ENCODE data around the gene CLDND1. TPM values are rescaled to one million over a fixed set of nuclear protein-coding genes. Genes with fewer than 3 reads are reported as not detected.

The CLDND1 gene
- total RNA-seq, 1 donor from 2014 or later = 171 TPM

DNA sequence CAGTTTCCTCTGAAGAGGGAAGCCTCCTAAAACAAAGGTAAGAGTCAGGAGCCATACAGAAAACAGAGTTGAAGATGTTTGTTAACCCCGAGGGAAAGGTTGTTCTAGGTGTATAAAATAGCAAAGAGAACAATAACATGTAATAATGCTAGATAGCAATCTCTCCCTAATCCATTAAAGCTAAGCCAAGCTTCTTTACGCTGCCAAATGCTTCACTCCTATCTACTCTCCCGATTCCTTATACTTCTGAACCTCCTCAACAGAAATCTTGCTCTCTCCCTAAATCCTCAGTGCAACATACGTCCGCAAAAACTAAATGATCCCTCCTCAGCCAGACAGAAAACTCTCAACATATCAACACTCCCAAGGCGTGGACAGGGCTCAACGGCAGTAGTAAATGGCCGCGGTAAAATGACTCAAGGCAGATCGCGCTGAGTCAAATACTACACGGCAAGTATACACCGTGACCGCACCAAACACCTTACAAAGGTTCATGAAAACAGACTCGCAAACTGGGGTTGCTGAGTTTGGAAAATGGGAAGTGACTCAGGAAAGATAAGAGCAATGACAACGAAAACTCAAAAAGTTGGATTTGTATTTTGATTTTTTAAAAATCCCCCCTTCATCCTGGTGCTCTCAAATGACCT lies 682 bp downstream of the CLDND1 start:
- Histone ChIP-seq H3K27me3 (no peaks in the 10 kb centered on the region), H3K36me3 (peaks cover 5 to 12% of the 10 kb centered on the region in 2 donors), H3K4me1 (peaks cover 0 to 2% of the 10 kb centered on the region in 2 donors), H3K9me3 (no peaks in the 10 kb centered on the region), H3K4me3 (peak overlapping the region; percentile 75 to 93), H3K27ac (peak overlapping the region; percentile 92 to 95)
- peak in 1 of 2 donors; percentile 80 for DNase-seq (ENCODE audit: low spot score in 2 of 2)
- intact Hi-C loops (cut with DNase I) = loop anchor here (2.0 to 10.0 kb wide), 3 partner anchors 379 to 757 kb away; partner anchors contain the start of genes ARL6, CRYBG3 and DCBLD2
- TF ChIP-seq, protein P1, sequence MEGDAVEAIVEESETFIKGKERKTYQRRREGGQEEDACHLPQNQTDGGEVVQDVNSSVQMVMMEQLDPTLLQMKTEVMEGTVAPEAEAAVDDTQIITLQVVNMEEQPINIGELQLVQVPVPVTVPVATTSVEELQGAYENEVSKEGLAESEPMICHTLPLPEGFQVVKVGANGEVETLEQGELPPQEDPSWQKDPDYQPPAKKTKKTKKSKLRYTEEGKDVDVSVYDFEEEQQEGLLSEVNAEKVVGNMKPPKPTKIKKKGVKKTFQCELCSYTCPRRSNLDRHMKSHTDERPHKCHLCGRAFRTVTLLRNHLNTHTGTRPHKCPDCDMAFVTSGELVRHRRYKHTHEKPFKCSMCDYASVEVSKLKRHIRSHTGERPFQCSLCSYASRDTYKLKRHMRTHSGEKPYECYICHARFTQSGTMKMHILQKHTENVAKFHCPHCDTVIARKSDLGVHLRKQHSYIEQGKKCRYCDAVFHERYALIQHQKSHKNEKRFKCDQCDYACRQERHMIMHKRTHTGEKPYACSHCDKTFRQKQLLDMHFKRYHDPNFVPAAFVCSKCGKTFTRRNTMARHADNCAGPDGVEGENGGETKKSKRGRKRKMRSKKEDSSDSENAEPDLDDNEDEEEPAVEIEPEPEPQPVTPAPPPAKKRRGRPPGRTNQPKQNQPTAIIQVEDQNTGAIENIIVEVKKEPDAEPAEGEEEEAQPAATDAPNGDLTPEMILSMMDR (IDR thresholded peaks at IDR 0.05) = no peak

DNA sequence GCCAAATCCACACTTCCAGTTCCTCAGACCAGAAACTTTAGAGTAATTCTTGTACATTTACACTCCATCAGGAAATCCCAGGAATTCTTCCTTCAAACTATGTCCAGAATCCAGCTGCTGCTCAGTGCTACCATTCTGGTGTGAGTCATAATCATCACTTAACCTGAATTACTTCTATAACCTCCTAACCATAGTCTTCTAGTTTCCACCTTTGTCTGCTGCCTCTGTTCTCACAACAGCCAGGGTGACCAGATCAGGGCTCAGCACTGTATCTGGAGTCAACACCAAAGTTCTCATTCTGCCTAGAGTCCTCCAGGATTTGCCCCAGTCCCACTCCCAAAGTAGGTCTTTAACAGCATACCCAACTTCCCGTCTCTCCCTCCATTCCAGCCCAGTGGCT lies 3.4 kb downstream of the CLDND1 start:
- Histone ChIP-seq H3K27me3 (no peaks in the 10 kb centered on the region), H3K4me3 (no peak overlapping the region), H3K9me3 (no peaks in the 10 kb centered on the region), H3K27ac (no peak overlapping the region), H3K36me3 (peaks cover 10 to 22% of the 10 kb centered on the region in 2 donors), H3K4me1 (peaks cover 0 to 2% of the 10 kb centered on the region in 2 donors)
- no peak for DNase-seq (ENCODE audit: low spot score in 2 of 2)
- intact Hi-C loops (cut with DNase I) = no loop called here
- TF ChIP-seq, protein P1 (IDR thresholded peaks at IDR 0.05) = no peak

DNA sequence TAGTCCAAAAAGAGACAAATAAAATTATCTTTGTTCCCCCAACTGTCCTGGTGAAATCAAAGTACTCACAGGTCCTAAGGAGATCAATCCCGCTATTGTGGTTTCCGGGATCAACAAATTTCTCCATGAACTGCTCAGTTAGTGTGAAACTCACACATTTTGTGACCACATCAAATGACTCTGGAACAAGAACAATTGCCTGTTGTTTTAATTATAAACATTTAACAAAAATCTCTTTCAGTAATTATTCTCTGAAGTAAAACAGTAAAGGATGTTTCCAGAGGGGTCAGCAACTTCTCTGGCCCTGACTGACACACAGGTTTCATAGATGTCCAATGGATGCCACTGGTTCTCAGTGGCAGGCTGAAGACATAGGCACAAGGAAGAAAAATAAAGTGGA lies 3.9 kb downstream of the CLDND1 start:
- Histone ChIP-seq H3K36me3 (peaks cover 13 to 22% of the 10 kb centered on the region in 2 donors), H3K27ac (no peak overlapping the region), H3K27me3 (no peaks in the 10 kb centered on the region), H3K9me3 (no peaks in the 10 kb centered on the region), H3K4me1 (peaks cover 0 to 2% of the 10 kb centered on the region in 2 donors), H3K4me3 (no peak overlapping the region)
- intact Hi-C loops (cut with DNase I) = no loop called here
- DNase-seq (ENCODE audit: low spot score in 2 of 2) = no peak
- TF ChIP-seq, protein P1 (IDR thresholded peaks at IDR 0.05) = no peak

DNA sequence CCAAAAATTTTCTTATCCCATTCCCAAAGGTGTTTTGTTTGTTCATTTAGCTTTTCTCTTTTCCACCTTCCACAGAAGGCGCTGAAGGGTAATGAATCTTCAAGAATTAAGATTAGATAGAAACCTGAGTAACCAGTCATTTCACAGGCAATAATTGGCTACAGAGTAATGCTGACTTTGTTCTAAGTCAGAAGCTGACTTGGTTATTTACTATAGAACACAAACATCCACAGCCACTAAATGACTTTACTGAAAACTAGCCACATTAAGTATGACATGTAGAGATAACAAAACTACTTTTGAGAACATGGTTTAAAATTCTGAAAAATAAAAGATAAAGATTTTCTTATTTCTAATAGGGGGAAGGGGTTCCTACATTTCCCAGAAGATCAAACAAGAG lies 7.8 kb downstream of the CLDND1 start:
- Histone ChIP-seq H3K9me3 (no peaks in the 10 kb centered on the region), H3K4me3 (no peak overlapping the region), H3K27ac (no peak overlapping the region), H3K36me3 (peaks cover 19 to 45% of the 10 kb centered on the region in 2 donors), H3K27me3 (no peaks in the 10 kb centered on the region), H3K4me1 (no peaks in the 10 kb centered on the region)
- intact Hi-C loops (cut with DNase I) = no loop called here
- no peak for DNase-seq (ENCODE audit: low spot score in 2 of 2)
- TF ChIP-seq, protein P1 (IDR thresholded peaks at IDR 0.05) = no peak

DNA sequence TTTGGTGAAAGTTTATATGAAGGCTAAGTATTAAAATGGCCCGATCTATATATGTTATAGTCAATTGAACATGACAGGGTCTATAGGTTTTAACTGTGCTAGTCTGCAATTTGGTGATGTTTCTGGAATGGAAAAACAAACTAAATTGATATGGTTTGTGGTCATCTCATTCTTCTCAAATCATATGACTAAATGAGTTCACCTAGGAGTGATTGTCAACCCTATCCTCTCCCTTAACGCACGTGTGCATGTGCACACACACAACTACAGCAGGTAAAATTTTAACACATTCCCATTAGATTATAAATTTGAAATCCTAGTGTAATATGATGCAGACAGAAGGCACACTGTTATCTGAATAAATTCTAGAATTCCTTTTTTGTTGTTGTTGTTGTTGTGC lies 9.0 kb downstream of the CLDND1 start:
- Histone ChIP-seq H3K4me3 (no peak overlapping the region), H3K27me3 (no peaks in the 10 kb centered on the region), H3K9me3 (no peaks in the 10 kb centered on the region), H3K4me1 (no peaks in the 10 kb centered on the region), H3K36me3 (peaks cover 16 to 46% of the 10 kb centered on the region in 2 donors), H3K27ac (no peak overlapping the region)
- intact Hi-C loops (cut with DNase I) = no loop called here
- TF ChIP-seq, protein P1 (IDR thresholded peaks at IDR 0.05) = no peak
- no peak for DNase-seq (ENCODE audit: low spot score in 2 of 2)
